HG02970 (cell line): ENCODE results near the gene RNF224.

Source experiments
- ATAC-seq: cut with Tn5 transposase; IDR thresholded peaks from one replicate; pipeline ENCODE4 v1.9.1; 2021; ENCODE audit warnings: mild to moderate bottlenecking, moderate library complexity, moderate number of reproducible peaks; ENCODE audit not compliant: unreplicated experiment, low FRiP score

The RNF224 gene

DNA sequence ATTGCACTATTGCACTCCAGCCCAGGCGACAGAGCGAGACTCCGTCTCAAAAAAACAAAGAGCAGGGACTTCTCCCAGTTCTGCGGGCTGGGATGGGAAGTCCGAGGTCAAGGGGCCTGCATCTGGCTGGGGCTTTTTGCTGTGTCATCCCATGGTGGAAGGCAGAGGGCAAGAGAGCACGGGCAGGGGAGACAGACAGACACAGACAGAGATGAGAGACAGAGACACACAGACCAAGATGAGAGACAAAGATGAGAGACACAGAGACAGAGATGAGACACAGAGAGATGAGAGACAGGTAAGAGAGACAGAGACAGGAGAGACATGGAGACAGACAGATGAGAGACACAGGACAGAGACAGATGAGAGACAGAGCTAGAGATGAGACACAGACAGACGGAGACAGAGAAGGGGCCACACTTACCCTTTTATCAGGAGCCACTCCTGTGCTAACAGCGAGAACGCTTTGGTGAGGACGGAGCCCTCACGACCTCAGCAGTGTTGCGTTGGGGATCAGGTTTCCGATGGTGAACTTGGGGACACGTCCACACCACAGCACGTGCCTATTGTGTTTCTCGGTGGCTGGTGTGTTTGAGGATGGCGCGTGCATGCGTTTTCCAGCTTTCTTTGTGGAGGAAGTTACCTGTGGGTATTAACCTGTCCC lies 41.4 kb downstream of the RNF224 start:
- ATAC-seq = no peak

DNA sequence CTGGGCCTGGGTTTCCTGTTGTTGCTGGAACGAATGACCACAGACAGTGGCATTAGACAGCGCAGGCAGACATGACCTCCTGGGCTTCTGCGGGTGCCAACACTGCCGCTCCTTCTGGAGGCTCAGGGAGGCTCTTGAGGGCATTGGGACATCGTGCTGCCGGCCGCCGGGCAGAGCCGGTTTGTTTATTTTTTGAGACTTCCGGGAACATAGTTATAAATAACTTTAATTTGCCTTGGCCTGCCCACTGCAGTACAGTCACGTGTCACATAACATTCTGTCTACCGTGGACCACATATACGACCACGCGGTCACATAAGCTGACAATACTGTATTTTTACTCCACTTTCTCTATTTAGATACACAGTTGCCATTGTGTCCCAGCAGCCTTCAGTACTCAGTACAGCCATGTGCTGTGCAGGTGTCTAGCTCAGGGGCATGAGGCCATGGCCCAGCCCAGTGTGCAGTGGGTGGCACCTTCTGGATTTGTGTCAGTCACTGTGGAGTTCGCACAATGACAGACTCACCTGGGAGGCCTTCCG lies 42.0 kb downstream of the RNF224 start:
- ATAC-seq = no peak

DNA sequence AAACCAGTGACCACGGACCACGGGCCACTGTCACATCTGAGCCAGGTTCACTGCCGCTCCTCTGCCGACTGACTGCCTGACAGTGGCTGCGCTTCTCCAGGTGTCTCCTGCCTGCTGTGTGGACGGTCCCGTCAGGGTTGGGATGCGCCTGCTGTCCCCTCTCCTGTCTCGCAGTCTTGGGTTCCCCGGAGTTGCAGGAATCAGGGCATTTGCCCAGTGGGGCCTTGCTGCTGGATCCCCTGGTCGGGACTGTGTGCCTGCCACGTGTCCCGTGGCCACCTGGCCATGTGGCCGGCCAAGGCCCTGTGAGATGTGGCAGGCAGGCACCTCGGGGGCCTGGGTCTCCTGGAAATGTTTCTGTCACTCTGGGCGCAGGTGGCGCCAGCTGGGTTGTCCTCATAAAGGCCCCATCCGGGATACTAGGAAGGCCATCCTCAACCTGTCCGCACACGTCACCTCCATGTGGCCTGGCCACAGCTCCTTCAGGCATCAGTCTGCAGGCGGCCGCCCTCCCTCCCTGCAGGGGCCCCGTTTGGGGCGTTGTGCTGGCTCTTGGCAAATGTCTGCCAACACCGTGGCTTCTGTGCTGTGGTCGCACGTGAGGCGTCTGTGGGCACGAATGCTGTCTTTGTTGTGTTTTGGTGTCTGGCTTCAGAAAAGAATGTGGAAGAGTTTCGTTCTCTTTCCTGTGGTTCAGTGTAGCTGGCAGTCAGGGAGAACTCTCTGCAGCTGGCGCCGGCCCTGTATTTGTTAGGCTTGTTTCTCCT lies 43.8 kb downstream of the RNF224 start:
- ATAC-seq = no peak

DNA sequence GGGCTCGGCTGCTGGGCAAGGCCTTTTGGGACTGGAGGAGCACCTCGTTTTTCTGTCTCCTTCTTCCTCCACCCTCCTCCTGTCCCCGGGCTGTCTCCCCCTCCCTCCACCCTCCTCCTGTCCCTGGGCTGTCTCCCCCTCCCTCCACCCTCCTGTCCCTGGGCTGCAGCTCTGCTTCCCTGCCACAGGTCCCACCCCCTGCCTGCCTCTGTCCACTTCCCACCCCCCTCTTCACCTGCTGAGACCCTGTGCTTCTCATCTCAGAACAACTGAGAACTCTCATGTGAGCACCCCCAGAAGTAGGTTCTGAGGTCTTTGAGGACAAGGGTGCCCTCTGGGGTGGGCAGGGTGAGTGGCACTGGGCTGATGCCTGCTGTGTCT lies 44.4 kb downstream of the RNF224 start:
- ATAC-seq = no peak

DNA sequence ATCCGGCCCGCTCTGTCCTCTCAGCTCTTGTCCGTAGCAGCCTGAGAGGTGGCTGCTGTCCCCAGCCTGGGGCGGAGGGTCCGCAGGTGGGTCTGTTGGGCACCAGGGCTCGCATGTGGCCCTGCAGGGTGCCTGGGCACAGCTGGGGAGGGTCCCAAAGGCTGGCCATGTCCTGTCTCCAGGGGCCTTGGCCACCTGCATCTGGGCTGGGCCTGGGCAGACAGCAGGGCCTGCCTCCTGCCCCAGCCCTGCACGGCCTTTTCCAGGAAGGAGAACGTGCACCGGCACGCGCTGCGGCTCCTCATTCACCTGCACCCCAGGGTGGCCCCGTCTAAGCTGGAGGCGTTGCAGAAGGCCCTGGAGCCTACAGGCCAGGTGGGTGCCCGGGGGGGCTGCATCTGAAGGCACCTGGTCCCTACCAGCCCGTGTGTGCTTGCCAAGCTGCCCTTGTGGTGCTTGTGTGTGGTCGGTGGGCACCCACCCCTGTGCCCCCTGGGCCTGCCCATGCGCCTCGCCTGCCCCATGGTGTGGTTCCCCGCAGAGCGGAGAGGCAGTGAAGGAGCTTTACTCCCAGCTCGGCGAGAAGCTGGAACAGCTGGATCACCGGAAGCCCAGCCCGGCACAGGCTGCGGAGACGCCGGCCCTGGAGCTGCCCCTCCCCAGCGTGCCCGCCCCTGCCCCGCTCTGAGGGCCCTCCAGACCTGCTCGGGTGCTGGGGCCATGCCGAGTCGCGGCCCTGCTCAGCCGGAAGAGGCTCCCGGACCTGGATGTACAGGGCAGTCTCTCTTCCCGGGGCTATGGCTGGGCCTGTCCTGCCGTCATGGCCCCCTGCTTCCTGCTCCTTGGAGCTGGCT lies 45.2 kb downstream of the RNF224 start:
- ATAC-seq = no peak

DNA sequence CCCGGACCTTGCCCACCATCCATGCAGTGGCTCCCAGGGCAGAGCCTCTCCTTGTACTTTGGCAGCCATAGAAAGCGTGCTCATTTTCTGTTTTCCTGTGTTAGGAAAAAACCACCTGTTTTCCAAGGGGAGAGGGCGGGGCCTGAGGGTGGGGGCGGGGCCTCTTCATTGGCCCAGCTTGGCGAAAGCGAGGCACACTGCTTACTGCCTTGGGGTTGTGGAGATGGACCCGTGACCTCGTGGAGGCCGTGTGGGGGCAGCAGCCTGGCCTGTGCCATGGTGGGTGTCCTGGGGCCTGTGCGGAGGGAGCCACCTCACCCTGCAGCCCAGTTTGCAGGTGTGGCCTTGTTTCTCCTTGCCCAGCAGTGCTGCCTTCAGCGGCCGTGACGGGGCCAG lies 45.8 kb downstream of the RNF224 start:
- ATAC-seq = no peak

DNA sequence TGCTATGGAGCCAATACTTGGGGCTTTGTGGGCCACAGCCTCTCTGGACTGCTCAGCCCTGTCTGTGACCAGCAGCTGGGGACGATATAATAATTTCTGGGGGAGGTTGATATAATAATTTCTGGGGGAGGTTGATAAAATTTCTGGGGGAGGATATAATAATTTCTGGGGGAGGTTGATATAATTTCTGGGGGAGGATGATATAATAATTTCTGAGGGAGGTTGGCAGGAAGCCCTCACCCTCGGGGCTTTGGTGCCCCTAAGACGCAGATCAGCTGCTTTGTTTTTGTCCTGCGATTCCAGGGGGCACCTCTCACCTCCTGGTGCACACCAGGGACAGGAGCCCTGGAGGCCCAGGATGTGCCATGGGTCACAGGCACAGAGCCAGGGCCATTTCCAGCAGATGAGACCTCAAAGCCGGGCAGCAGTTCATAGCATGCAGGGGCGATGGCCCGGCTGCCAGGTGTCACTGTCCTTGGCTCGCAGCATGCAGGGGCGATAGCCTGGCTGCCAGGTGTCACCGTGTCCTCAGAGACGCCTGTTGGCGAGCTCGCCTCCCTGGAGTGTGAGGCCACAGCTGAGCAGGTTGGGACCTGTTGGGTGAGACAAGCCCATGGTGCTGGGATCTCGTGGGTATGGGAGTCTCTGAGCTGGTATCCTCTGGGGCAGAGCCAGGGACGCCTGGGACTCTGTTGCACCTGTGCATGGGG lies 46.5 kb downstream of the RNF224 start:
- ATAC-seq = no peak

DNA sequence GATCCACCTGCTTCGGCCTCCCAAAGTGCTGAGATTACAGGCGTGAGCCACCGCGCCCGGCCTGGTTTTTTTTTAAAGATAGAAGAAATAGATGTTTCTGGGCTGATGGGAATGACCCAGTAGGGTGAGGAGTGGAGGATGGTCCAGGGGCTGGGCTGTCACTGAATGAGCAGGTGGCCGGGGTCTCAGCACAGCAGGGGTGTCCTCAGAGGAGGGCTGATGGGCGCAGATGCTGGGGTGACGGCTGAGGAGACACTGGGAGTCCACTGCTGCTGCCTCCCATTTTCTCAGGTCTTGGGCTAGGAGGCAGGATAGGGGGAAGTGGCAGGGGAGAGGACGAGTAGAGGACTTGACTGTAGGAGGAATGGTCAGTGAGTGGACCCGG lies 47.9 kb downstream of the RNF224 start:
- no peak for ATAC-seq

DNA sequence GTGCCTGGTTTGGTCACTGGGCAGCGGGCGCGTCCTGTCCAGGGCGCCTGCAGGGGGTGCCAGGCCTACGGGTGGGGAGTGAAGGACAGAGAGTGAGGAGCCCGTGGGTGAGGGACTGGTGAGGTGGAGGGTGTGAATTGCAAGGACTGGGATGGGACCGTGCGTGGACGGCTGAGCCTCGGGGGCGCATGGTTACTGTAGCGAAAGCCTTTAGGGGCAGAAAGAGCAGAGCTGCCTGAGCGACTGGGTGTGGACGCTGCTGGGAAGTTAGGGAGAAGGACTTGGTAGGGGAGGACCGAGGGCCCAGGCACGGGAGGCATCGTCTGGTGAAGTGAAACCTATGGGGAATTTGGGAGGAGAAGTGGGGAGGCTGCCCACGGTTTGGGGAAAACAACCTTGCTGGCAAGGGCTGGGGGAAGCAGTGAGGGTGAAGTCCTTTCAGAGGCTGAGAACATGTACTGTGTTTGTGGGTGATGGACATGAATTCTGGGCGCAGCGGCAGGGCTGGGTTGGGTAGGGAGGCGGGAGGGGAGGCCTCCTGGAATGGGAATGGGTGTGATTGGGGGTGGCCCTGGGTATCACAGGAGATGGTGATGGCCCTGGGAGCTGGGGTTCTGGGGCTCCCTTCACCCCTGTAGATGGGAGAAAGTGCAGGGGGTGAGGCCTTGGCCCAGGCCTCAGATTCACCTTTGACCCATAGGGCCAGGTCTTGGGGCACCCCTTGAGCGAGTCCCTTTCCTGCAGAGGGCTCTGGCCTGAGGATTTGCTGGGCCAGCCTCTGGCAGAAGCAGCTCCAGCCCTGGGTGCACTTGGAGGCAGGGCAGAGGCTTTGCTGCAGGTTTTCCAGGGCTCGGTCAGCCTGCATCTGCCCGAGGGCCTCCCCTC lies 48.5 kb downstream of the RNF224 start:
- no peak for ATAC-seq

DNA sequence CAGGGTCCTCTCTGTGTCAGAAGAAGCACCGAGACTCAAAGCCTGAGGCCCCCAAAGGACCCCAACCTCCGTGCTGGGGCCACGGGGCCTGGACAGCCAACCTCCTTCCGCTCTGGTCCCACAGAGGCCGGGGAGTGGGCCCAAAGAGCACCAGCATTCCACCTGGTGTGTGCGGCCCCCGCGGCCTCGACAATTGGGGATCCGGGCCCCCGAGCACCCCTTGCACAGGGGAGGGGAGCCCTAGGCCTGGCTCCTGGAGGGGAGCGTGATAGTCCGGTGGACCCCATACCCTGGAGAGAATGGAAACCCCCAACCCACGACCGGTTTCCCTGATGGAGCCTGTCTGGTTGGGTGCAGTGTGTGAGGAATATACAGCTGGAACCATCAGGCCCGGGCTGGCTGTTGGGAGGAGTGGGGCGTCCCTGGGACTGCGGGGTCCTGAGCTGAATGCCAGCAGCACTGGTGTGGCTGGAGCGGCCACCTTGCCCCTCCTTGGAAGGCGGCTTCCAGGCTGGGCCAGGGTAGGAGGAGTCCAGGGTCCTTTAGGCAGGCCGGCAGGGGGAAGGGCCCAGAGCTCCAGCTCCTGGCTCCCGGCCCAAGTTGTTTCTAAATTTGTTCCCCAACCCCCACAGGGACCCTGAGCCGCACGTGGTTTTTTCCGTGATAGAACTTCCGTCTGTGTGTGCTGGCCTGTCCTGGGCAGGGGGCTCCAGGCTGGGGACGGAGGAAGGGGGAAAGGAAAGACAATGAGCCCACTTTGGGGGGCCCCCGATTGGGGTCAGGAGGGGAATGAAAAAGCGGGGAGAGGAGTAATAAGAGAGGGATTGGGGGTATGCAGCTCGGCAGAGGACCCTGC lies 49.4 kb downstream of the RNF224 start:
- ATAC-seq = no peak

DNA sequence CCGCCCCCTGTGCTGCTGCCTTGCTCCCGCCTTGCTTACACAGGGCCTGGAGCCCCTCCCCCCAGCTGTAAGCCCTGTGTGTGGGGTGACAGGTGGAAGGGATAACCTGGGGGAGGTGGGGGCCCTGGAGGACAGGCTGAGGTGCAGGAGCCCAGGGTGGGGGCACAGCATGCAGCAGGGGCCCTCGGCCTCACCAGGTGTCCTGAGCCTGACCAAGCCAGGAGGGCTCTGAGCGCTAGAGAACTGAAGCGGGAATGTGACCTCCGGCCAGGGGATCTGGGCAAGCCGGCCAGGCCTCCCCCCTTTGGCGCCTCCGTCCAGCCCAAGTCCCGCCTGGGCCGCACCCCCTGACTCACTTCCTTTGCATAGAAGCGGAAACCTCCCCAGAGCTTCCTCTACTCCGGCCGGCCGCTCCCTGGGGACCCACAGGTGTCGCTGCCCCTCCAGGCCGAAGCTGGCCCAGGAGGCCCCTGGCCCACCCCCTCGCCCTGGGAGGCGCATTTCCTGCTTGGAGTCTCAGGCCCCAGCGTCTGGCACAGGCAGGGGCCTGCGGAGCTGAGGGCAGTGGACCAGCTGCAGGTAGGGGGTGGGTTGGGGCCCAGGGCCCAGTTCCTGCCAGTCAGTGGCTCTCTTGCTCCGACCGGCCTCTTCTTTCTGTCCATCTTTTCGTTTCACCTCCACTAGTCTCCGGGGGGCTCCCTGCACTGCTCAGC lies 50.2 kb downstream of the RNF224 start, which contains the start of gene TOR4A:
TSS of gene TOR4A (plus strand) at position 398 of the 713 bp plus-strand sequence. CDS start 964 bp downstream, outside the sequence.
- peak; percentile 76 for ATAC-seq

DNA sequence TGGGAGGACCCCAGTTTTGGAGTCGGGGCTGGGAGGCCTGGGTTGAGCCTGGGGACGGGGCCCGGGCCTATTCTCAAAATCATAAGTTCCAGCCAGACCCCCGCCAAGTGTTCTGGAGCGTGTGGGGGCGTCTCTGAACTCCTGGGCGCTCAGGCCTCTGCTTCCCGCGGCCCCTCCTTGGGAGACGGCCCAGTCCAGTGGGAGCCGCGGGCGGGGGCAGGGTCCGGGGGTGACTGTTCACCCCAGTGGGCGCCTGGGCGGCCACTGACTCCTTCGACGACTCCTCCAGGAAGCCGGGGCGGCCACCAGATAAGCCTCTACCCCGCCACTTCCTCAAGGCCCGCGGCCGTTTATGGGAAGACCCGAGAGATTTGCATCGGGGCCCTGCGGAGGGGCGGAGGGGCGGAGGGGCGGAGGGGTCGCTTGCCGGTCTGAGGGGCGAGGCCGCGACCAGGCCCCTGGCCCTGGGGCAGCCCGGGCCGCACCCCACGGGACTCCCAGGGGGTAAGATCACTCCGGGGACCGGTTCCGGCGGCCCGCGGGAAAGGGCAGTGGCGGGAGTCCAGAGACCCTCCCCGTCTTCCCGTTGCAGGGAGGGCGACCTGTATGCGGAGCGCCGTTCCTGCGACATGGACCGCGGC lies 50.9 kb downstream of the RNF224 start:
- ATAC-seq = no peak
